NK-92 (cell line): ENCODE results near the gene PDHB.

Experiments used
- DNase-seq: peaks from one replicate; lab custom pipeline; 2025; ENCODE audit not compliant: unreplicated experiment; lab: John Stamatoyannopoulos, UW

The PDHB gene

GRCh38 chr3:58433400-58434167, at the start of gene PDHB:
Gene PDHB, minus strand, starts transcription at chr3:58433832. Its CDS starts 23 bp downstream, at chr3:58433809.
- DNase-seq, result peak; percentile 28

DNA sequence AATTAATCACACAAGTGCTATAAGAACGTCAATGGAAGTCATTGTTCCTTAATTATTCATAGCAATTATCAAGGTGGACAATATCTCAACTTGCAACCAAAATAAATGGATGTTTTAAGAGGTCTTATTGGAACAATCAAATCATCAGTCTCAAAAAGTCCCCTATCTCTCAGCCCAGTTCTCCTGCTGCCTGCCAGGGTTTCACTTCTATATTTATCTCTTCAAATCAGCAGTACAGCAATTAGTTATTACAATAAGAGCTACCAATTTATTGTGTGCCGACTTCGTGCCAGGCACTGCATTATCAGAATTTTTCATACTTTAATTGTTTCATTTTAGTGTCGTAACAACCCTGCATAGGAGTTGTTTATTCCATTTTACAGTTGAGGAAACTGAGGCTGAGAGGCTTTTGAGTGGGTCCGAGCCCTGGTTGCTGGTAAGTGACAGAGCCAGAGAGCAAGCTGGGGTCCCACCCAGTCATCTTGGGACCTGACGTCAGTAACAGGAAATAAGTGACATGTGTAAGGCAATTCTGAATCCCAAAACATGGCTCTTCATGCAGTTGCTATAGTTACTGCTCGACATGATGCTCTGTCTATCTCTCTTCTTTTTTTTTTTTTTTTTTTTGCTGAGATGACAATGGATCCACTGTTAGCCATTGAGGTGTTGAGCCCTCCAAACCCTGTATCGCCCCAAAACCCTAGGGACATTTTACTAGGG, 49.4 kb upstream of the PDHB start:
- no peak for DNase-seq

DNA sequence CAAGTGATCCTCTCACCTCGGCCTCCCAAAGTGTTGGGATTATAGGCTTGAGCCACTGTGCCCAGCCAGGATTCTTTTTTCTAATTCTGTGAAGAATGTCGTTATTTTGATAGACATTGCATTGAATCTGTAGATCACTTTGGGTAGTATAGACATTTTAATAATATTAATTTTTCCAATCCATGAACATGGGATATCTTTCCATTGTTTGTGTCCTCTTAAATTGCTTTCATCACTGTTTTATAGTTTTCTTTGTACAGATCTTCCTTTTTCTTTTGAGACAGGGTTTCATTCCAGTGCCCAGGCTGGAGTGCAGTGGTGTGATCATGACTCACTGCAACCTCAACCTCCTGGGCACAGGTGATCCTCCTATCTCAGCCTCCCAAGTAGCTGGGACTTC, 46.7 kb upstream of the PDHB start:
- no peak for DNase-seq

DNA sequence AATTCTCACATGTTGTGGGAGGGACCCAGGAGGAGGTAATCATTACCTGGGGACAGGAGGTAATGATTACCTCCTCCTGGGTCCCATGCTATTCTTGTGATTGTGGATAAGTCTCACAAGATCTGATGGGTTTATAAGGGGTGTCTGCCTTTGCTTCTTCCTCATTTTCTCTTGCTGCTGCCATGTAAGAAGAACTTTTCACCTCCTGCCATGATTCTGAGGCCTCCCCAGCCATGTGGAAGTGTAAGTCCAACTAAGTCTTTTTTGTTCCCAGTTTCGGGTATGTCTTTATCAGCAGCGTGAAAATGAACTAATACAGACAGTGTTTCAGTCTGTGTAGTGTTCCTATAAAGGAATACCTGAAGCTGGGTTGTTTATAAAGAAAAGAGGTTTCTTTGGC, 45.1 kb upstream of the PDHB start:
- no peak for DNase-seq

DNA sequence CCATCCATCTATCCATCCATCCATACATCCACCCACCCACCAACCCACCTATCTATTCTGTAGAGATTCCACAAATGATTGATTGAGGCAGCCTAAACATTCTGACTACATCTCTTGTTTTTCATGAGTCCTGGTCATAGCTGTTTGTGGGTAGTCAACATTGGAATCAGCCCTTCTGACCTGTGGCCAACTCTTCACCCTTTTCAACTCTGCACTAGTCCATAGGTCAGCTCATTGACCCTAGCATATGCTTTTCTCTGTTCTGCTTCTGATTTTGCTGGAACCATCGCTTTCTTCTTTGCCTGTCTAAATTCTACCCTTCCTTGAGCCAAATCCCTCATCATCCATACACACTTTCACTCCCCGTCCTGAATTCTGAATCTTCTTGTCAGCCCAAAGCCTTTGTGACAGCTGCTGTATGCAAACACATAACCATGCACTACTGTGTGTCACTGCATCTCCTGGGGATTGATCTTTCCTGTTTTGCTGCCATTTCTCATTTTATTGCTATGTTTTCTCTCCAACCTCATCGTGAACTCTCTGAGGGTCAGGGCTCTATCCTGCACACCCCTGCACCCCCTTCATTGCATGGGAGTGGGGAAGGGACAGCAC, 41.4 kb upstream of the PDHB start:
- no peak for DNase-seq

DNA sequence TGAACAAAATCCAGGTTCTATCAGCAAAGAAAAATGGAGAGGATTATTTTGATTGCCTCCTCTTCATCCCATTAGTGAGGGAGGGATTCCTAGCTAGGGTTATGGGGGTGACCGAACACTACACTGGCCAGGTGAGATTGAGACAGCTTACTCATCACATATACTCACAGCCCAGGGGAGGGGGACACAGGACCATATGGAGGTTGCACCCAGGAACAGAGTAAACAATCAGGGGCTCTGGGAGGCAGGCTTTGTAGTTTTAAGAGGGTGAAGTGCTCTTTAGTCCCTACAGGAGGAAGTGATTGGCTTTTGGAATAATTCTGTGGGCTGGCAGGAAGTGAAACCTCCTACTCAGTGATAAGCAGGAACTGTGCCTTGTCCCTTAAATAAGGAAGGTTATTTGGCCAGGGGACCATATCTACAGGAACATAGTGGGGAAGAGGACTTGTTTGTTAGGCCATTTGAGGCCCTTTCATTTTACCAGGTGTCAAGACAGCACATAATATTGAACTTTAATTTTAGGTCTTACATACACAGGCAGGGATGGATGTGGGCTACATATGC, 40.8 kb upstream of the PDHB start:
- no peak for DNase-seq

DNA sequence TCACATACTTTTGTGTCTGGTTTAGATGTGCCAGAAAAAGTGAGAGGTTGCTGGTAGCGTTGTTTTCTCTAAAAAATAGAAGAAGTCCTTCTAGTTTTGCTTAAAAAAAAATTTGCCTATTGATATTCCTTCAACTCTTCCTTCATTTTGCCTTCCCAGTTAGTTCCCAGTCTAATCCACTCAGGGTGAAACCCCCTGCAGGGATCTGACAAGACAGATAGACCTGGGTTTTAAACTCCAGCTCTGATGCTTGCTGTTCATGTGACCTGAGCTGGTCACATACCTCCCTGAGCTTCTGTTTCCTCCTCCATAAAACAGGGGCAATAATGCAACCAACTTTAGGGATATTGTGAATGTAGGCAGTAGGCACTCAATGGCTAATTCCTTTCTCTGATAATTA, 39.6 kb upstream of the PDHB start:
- no peak for DNase-seq

- no peak for DNase-seq
Measured at GRCh38 chr3:58471025-58471887, 37.6 kb upstream of the PDHB start.

DNA sequence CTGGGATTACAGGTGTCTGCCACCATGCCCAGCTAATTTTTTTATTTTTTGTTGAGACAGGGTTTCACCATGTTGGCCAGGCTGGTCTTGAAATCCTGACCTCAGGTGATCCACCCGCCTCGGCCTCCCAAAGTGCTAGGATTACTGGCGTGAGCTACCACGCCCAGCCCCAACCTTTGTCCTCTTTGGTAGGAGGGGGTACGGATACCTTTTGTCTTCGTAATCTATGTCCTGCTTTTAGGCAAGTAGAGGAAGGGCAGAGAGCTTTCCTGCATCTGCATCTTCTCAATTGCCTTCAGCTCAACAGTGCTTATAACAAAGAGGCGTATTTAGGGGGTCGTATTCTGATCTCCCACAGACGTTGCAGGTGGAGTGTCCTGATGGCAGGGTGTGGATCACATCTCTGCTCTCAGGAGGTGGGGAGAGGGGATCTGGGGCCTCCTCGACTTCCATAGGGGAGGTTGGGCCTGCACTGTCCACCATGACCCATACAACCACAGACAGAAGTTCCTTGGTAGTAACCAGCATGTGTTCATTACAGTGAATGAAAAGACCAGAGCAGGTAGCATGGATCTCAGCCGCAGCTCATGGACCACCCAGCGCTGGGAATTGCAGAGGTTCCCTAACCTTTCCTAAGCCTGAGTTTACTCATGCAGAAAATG, 36.9 kb upstream of the PDHB start:
- DNase-seq, result no peak

GRCh38 chr3:58469096-58469495, 35.5 kb upstream of the PDHB start:
- DNase-seq, result no peak

GRCh38 chr3:58466899-58467563, 33.4 kb upstream of the PDHB start:
- no peak for DNase-seq

- DNase-seq, result no peak
Measured at GRCh38 chr3:58464866-58465265, 31.2 kb upstream of the PDHB start.

DNA sequence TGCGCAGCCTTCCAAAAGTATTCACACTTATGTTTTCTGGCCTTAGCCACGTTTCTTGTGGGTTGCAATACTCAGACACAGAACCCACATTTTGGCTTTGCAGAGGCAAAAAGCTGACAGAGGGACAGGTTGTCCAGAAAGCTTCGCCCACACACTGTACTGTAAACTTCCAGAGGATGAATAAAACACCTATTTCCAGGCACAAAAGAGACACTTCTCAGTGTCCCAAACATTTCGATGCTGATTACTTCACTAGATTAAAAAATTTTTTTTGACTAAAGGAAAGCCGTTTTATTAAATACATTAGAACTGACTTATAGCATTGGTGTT, 30.3 kb upstream of the PDHB start:
- no peak for DNase-seq

- DNase-seq, result no peak
Measured at GRCh38 chr3:58463181-58463941, 29.7 kb upstream of the PDHB start.

GRCh38 chr3:58462829-58463180, 29.2 kb upstream of the PDHB start:
- DNase-seq, result no peak

DNA sequence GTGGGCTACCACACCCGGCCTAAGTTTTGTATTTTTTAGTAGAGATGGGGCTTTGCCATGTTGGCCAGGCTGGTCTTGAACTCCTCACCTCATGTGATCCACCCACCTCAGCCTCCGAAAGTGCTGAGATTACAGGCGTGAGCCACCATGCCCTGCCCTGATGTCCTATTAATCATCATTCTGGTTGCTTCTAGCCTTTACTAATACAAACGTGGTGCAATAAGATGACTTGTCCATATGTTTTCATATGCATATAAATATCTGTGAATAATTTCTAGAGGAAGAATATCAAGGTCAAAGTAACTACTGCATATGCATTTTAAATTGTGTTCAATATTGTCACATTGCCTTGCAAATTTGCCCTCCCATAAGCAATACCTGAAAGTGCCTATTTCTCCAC, 25.5 kb upstream of the PDHB start:
- no peak for DNase-seq

GRCh38 chr3:58452176-58452575, 18.5 kb upstream of the PDHB start:
- DNase-seq, result no peak

DNA sequence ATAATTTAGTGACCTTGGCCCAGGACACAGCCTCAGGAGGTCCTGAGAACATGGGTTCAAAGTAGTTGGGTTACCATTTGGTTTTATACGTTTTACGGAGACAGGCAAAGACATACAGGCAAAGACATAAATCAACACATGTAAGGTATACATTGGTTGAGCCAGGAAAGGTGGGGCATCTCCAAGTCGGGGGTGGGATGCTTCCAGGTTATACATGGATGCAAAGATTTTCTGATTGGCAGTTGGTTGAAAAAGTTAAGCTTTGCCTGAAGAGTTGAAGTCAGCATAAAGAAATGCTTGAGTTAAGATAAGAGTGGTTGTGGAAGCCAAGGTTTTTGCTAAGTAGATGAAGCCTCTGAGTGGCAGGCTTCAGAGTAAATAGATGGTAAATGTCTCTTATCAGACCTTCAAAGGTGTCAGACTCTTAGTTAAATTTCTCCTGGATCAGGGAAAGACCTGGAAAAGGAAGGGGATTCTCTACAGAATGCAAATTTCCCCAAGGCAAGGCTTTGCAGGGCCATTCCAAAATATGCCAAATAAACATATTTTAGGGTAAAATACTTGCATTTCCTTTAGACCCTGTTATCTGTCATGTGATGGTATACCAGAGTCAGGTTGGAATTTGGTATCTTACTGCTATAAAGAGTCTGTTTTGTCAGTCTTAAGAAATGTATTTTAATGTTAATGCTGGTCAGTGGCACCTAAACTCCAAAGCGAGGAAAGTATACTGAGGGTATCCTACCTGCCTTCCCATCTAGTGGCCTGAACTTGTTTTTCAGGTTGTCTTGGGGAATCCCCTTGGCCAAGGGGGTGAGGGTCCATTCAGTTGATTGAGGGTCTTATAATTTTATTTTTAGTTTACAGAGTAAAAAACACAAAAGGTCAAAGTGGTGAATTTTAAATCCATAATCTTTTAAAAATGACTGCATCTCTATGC, 8.2 kb upstream of the PDHB start:
- DNase-seq, result no peak
